Keratinocyte (primary cell): ENCODE results near the gene HDAC7. TPM values are rescaled to one million over a fixed set of nuclear protein-coding genes. Genes with fewer than 3 reads are reported as not detected.

Source experiments
- DNase-seq: peaks from one replicate; pipeline ENCODE4 v3.0.0-alpha.2; 2011; ENCODE audit warnings: low read depth, missing footprints, low spot score
- FAIRE-seq: peaks from 2 replicates; lab custom pipeline; 2011; peaks lifted over from hg19 to GRCh38; lab: Jason Lieb, UNC
- H2AFZ ChIP-seq: 2 replicates; pipeline ENCODE4 v1.6.0; 2012; ENCODE audit warnings: low read length, control low read depth, inconsistent platforms; ENCODE audit not compliant: control insufficient read depth
- H3K27ac ChIP-seq: 2 replicates; pipeline ENCODE4 v1.5.1; 2011; ENCODE audit warnings: low read length; ENCODE audit not compliant: control insufficient read depth, insufficient read depth
- H3K27me3 ChIP-seq: 3 replicates; pipeline ENCODE4 v1.6.0; 2011; ENCODE audit warnings: low read length; ENCODE audit not compliant: control insufficient read depth, insufficient read depth; ENCODE audit errors: extremely low read depth
- H3K36me3 ChIP-seq, 2 experiments: 2 replicates in 1 of 2; 3 replicates in 1 of 2; pipeline ENCODE4 v1.5.1; 2011; ENCODE audit warnings: low read length in 2 of 2, mild to moderate bottlenecking in 1 of 2; ENCODE audit not compliant: control insufficient read depth in 2 of 2, insufficient read depth in 2 of 2; ENCODE audit errors: extremely low read depth in 1 of 2
- H3K4me1 ChIP-seq: 3 replicates; pipeline ENCODE4 v1.5.1; 2011; ENCODE audit warnings: low read length; ENCODE audit not compliant: control insufficient read depth, insufficient read depth; ENCODE audit errors: extremely low read depth
- H3K4me2 ChIP-seq: 3 replicates; pipeline ENCODE4 v1.6.0; 2011; ENCODE audit warnings: low read depth, low read length; ENCODE audit not compliant: control insufficient read depth, insufficient read depth; ENCODE audit errors: extremely low read depth
- H3K4me3 ChIP-seq, 3 experiments: fragments of 200-600 bp in 1 of 3; sonication (generic) in 1 of 3; 2 replicates in 2 of 3; 3 replicates in 1 of 3; pipeline ENCODE4 v1.5.1; 2011 to 2016; ENCODE audit warnings: low read length in 3 of 3, mild to moderate bottlenecking in 3 of 3, control low read depth in 2 of 3, inconsistent platforms in 1 of 3, low read depth in 1 of 3, mixed read lengths in 1 of 3, mixed run types in 1 of 3, moderate library complexity in 1 of 3; ENCODE audit not compliant: control insufficient read depth in 2 of 3, insufficient read depth in 2 of 3; ENCODE audit errors: extremely low read depth in 1 of 3
- H3K79me2 ChIP-seq: 2 replicates; pipeline ENCODE4 v1.6.0; 2012; ENCODE audit warnings: low read length; ENCODE audit not compliant: control insufficient read depth, insufficient read depth
- H3K9ac ChIP-seq: 3 replicates; pipeline ENCODE4 v1.6.0; 2011; ENCODE audit warnings: low read length; ENCODE audit not compliant: control insufficient read depth, insufficient read depth; ENCODE audit errors: extremely low read depth
- H3K9me1 ChIP-seq: 3 replicates; pipeline ENCODE4 v1.6.0; 2011; ENCODE audit warnings: low read length; ENCODE audit not compliant: control insufficient read depth, insufficient read depth; ENCODE audit errors: extremely low read depth
- H3K9me3 ChIP-seq: 2 replicates; pipeline ENCODE4 v1.5.1; 2012; ENCODE audit warnings: low read depth, low read length; ENCODE audit not compliant: control insufficient read depth
- H4K20me1 ChIP-seq: 3 replicates; pipeline ENCODE4 v1.6.0; 2011; ENCODE audit warnings: low read length; ENCODE audit not compliant: control insufficient read depth, insufficient read depth; ENCODE audit errors: extremely low read depth
- CTCF ChIP-seq, 3 experiments: IDR thresholded peaks in 1 of 3; conservative IDR thresholded peaks in 1 of 3; optimal IDR thresholded peaks in 1 of 3; 2 replicates in 2 of 3; 3 replicates in 1 of 3; pipeline versions ENCODE3 to v1.5.1; 2011; ENCODE audit warnings: low read length in 3 of 3, mild to moderate bottlenecking in 3 of 3, moderate library complexity in 2 of 3, control low read depth in 1 of 3, inconsistent platforms in 1 of 3; ENCODE audit not compliant: insufficient read depth in 2 of 3; ENCODE audit errors: extremely low read depth in 1 of 3
- EZH2 ChIP-seq: IDR thresholded peaks from one replicate; pipeline ENCODE4 v1.6.1; 2012; ENCODE audit warnings: inconsistent platforms, mild to moderate bottlenecking, low read length, moderate library complexity
- dilution Hi-C: fragments of 300-500 bp; cut with MboI; formaldehyde crosslinking; loops from one replicate; pipeline ENCODE4 v1.7.0; 2020; ENCODE audit warnings: low sequenced_read_pairs; ENCODE audit not compliant: extremely low pct_ligation_motif_present
- polyA plus RNA-seq, 5 experiments: library from polyadenylated mRNA; depleted of rRNA in 3 of 5; stranded (reverse) in 3 of 5; stranded (forward) in 1 of 5; unstranded in 1 of 5; fragments of >200 nt; gene quantifications; 1 replicate in 1 of 5; 2 replicates in 3 of 5; 3 replicates in 1 of 5; pipeline versions ENCODE4 v1.2.1 to v1.2.3, GENCODE V29; 2011 to 2012; ENCODE audit warnings: missing spikeins in 2 of 5, low read depth in 1 of 5, low replicate concordance in 1 of 5

The HDAC7 gene
- polyA plus RNA-seq, 1 donor (not counting 4 experiments of a cell fraction or from before 2014, with no cell fraction given), result 17.0 TPM

- H3K4me2 ChIP-seq, result no peak overlapping the region
- no peaks in the 10 kb centered on the region for H3K9me3 ChIP-seq
- no peak overlapping the region for H3K4me3 ChIP-seq
- no peaks in the 10 kb centered on the region for H3K79me2 ChIP-seq
- FAIRE-seq, result peak; percentile 93
- peaks cover 14% of the 10 kb centered on the region for H3K4me1 ChIP-seq
- no peaks in the 10 kb centered on the region for H3K27me3 ChIP-seq
- DNase-seq, result no peak
- no peak overlapping the region for H2AFZ ChIP-seq
- peaks cover 34 to 60% of the 10 kb centered on the region in 2 experiments for H3K36me3 ChIP-seq
- dilution Hi-C loops, result no loop called here
- no peaks in the 10 kb centered on the region for H4K20me1 ChIP-seq
- TF ChIP-seq CTCF (optimal IDR thresholded peaks at IDR 0.05 in 1 of 3, IDR thresholded peaks at IDR 0.05 in 1 of 3, conservative IDR thresholded peaks at IDR 0.05 in 1 of 3; ENCODE audit: extremely low read depth in 1 of 3, insufficient read depth in 2 of 3, low read length in 3 of 3), result no peak
- no peak for TF ChIP-seq EZH2
- H3K9ac ChIP-seq, result no peak overlapping the region
- H3K27ac ChIP-seq, result no peak overlapping the region
- peaks cover 2% of the 10 kb centered on the region for H3K9me1 ChIP-seq
Measured at GRCh38 chr12:47848853-47849252, 29.1 kb upstream of the HDAC7 start.

- no peaks in the 10 kb centered on the region for H4K20me1 ChIP-seq
- no peak overlapping the region for H3K9ac ChIP-seq
- TF ChIP-seq CTCF (optimal IDR thresholded peaks at IDR 0.05 in 1 of 3, IDR thresholded peaks at IDR 0.05 in 1 of 3, conservative IDR thresholded peaks at IDR 0.05 in 1 of 3; ENCODE audit: extremely low read depth in 1 of 3, insufficient read depth in 2 of 3, low read length in 3 of 3), result no peak
- no peak for TF ChIP-seq EZH2
- DNase-seq (no peak), FAIRE-seq (no peak)
- no peaks in the 10 kb centered on the region for H3K9me3 ChIP-seq
- H3K27ac ChIP-seq, result no peak overlapping the region
- no peaks in the 10 kb centered on the region for H3K79me2 ChIP-seq
- no peak overlapping the region for H3K4me2 ChIP-seq
- H3K27me3 ChIP-seq, result no peaks in the 10 kb centered on the region
- H3K9me1 ChIP-seq, result peaks cover 2% of the 10 kb centered on the region
- H2AFZ ChIP-seq, result no peak overlapping the region
- no peak overlapping the region for H3K4me3 ChIP-seq
- dilution Hi-C loops, result no loop called here
- H3K4me1 ChIP-seq, result peaks cover 18% of the 10 kb centered on the region
- H3K36me3 ChIP-seq, result peaks cover 37 to 56% of the 10 kb centered on the region in 2 experiments
Measured at GRCh38 chr12:47846294-47846996, 26.7 kb upstream of the HDAC7 start.
